KMS-11 (cell line): ENCODE results near the gene NOTCH4.
"Not testable (repeated sequence)": the region's sequence is repeated elsewhere in the genome, so short reads cannot be mapped to it uniquely, and the experiment has no call there.

Experiments
- H2AFZ ChIP-seq: fragments of 200-600 bp; sonication (generic); 2 replicates; pipeline ENCODE4 v1.6.1; 2016; ENCODE audit warnings: antibody characterized with exemption, mixed run types, low read depth
- H3K27ac ChIP-seq: fragments of 200-600 bp; sonication (generic); 2 replicates; pipeline ENCODE4 v1.6.1; 2016; ENCODE audit warnings: mild to moderate bottlenecking, mixed run types
- H3K27me3 ChIP-seq: fragments of 200-600 bp; sonication (generic); 2 replicates; pipeline ENCODE4 v1.6.1; 2017; ENCODE audit warnings: mild to moderate bottlenecking, low read depth, mixed run types, moderate library complexity; ENCODE audit not compliant: insufficient read depth
- H3K36me3 ChIP-seq: fragments of 200-600 bp; sonication (generic); 2 replicates; pipeline ENCODE4 v1.6.1; 2017; ENCODE audit warnings: mild to moderate bottlenecking, mixed run types; ENCODE audit not compliant: insufficient read depth
- H3K4me1 ChIP-seq: fragments of 200-600 bp; sonication (generic); 2 replicates; pipeline ENCODE4 v1.6.1; 2016; ENCODE audit warnings: mild to moderate bottlenecking, low read depth, mixed run types; ENCODE audit not compliant: poor library complexity, severe bottlenecking
- H3K4me2 ChIP-seq: fragments of 200-600 bp; sonication (generic); 2 replicates; pipeline ENCODE4 v1.7.0; 2016; ENCODE audit warnings: mild to moderate bottlenecking, mixed run types
- H3K4me3 ChIP-seq: fragments of 200-600 bp; sonication (generic); IDR thresholded peaks from 2 replicates; pipeline ENCODE4 v1.6.1; 2017; ENCODE audit warnings: low read depth, low read length, mixed read lengths; ENCODE audit not compliant: insufficient read depth
- H3K79me2 ChIP-seq: fragments of 200-600 bp; sonication (generic); 2 replicates; pipeline ENCODE4 v1.6.1; 2016; ENCODE audit warnings: low read depth, mixed run types; ENCODE audit not compliant: insufficient read depth
- H3K9ac ChIP-seq: fragments of 200-600 bp; sonication (generic); 2 replicates; pipeline ENCODE4 v1.6.1; 2016; ENCODE audit warnings: mild to moderate bottlenecking, mixed run types
- H4K20me1 ChIP-seq: fragments of 200-600 bp; sonication (generic); 2 replicates; pipeline ENCODE4 v1.6.1; 2016; ENCODE audit warnings: mild to moderate bottlenecking, mixed run types; ENCODE audit not compliant: insufficient read depth
- CTCF ChIP-seq: fragments of 200-600 bp; sonication (generic); conservative IDR thresholded peaks from 2 replicates; pipeline ENCODE4 v1.6.1; 2017; ENCODE audit warnings: low read depth, mild to moderate bottlenecking, antibody characterized with exemption, low read length, moderate library complexity, mixed read lengths

Gene NOTCH4

GRCh38 chr6:32212076-32212760 is 11.6 kb downstream of the NOTCH4 start:
- Histone ChIP-seq H3K27me3 (no peaks in the 10 kb centered on the region), H4K20me1 (no peaks in the 10 kb centered on the region), H3K9ac (no peak overlapping the region), H3K4me2 (no peak overlapping the region), H3K27ac (no peak overlapping the region), H2AFZ (no peak overlapping the region), H3K4me1 (no peaks in the 10 kb centered on the region), H3K79me2 (no peaks in the 10 kb centered on the region), H3K36me3 (no peaks in the 10 kb centered on the region), H3K4me3 (no peak overlapping the region)
- TF ChIP-seq CTCF: no peak

GRCh38 chr6:32211432-32211831 is 12.4 kb downstream of the NOTCH4 start:
- not testable (repeated sequence) for H3K9ac ChIP-seq, H3K4me1 ChIP-seq, H4K20me1 ChIP-seq, H3K27me3 ChIP-seq, H3K4me3 ChIP-seq, H3K4me2 ChIP-seq, H3K79me2 ChIP-seq, H3K27ac ChIP-seq, H2AFZ ChIP-seq, H3K36me3 ChIP-seq

GRCh38 chr6:32210191-32210601 is 13.7 kb downstream of the NOTCH4 start:
- Histone ChIP-seq H3K27ac (no peak overlapping the region), H3K79me2 (no peaks in the 10 kb centered on the region), H3K27me3 (no peaks in the 10 kb centered on the region), H3K9ac (no peak overlapping the region), H4K20me1 (no peaks in the 10 kb centered on the region), H3K4me2 (no peak overlapping the region), H3K4me1 (no peaks in the 10 kb centered on the region), H3K36me3 (no peaks in the 10 kb centered on the region), H3K4me3 (no peak overlapping the region), H2AFZ (no peak overlapping the region)
- TF ChIP-seq CTCF: no peak

GRCh38 chr6:32208996-32209395 is 14.9 kb downstream of the NOTCH4 start:
- Histone ChIP-seq H3K9ac (no peak overlapping the region), H3K79me2 (no peaks in the 10 kb centered on the region), H2AFZ (no peak overlapping the region), H3K36me3 (no peaks in the 10 kb centered on the region), H4K20me1 (no peaks in the 10 kb centered on the region), H3K27ac (no peak overlapping the region), H3K4me2 (no peak overlapping the region), H3K4me3 (no peak overlapping the region), H3K4me1 (no peaks in the 10 kb centered on the region), H3K27me3 (no peaks in the 10 kb centered on the region)
- TF ChIP-seq CTCF: no peak

- Histone ChIP-seq H4K20me1 (no peaks in the 10 kb centered on the region), H3K27ac (no peak overlapping the region), H3K4me2 (no peak overlapping the region), H3K4me3 (no peak overlapping the region), H3K9ac (no peak overlapping the region), H3K27me3 (no peaks in the 10 kb centered on the region), H3K4me1 (no peaks in the 10 kb centered on the region), H3K79me2 (no peaks in the 10 kb centered on the region), H2AFZ (no peak overlapping the region), H3K36me3 (no peaks in the 10 kb centered on the region)
- TF ChIP-seq CTCF: no peak
Observed at GRCh38 chr6:32204268-32204715, 19.6 kb downstream of the NOTCH4 start.
